ENCODE data around the gene ADORA1.

Gene ADORA1

DNA sequence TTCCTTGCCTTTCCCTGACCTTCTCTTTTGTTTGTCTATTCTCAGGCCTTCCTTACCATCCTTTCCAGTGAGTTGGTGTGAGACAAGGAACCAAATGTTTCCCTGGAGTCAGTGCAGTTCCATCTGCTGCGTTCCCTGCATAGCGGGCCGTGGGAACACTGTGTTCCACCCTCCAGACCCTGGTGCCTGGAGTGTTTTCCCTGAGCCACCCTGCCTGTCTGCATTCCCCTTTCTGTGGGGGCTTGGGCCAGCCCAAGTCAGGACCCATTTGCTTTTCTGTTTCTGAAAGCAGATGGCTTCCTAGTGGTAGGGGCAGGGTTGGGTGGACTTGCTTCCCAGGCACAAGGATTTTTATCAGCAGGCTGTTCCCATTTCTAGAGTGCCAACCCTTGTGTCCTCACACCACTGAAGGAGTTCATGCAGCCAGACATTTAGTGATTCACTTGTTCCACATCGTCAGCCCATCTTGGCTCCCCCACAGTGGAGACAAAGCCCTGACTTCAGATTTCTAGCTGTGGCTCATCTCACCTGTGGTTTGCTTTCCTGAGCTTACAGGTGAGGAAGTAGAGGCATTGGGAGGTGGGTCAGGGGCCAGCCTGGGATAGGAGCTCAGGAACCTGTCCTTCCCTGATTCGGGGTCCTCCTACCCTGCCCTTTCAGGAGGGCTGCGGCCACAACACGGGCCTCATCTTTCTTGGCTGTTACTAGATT is 27.6 kb upstream of the ADORA1 start:
- H3K79me2 ChIP-seq (ENCODE audit: insufficient read depth, low read length): no peaks in the 10 kb centered on the region
- H3K9ac ChIP-seq (ENCODE audit: low read length): no peak overlapping the region
- H3K36me3 ChIP-seq (ENCODE audit: low read length): no peaks in the 10 kb centered on the region
- H3K27ac ChIP-seq (ENCODE audit: low read depth, low read length): no peak overlapping the region
- H4K20me1 ChIP-seq (ENCODE audit: low read depth, low read length): no peaks in the 10 kb centered on the region
- H3K4me2 ChIP-seq (ENCODE audit: low read depth, low read length, poor library complexity, severe bottlenecking): no peak overlapping the region
- H3F3A ChIP-seq (ENCODE audit: insufficient read depth): no peaks in the 10 kb centered on the region
- H3K4me3 ChIP-seq (ENCODE audit: insufficient read depth, low read length, poor library complexity, severe bottlenecking): no peak overlapping the region
- no peak overlapping the region for H2AFZ ChIP-seq (ENCODE audit: low read depth, low read length, severe bottlenecking)
- 0 out of 2 replicates have a peak, but pooled peaks cover 6% of the 10 kb centered on the region for H3K9me3 ChIP-seq (ENCODE audit: insufficient read depth, low read length)
- H3K9me2 ChIP-seq (replicated peaks; ENCODE audit: insufficient read depth, low read length): no peaks in the 10 kb centered on the region
- no peaks in the 10 kb centered on the region for H3K27me3 ChIP-seq (ENCODE audit: low read length)
- TF ChIP-seq, protein P1, sequence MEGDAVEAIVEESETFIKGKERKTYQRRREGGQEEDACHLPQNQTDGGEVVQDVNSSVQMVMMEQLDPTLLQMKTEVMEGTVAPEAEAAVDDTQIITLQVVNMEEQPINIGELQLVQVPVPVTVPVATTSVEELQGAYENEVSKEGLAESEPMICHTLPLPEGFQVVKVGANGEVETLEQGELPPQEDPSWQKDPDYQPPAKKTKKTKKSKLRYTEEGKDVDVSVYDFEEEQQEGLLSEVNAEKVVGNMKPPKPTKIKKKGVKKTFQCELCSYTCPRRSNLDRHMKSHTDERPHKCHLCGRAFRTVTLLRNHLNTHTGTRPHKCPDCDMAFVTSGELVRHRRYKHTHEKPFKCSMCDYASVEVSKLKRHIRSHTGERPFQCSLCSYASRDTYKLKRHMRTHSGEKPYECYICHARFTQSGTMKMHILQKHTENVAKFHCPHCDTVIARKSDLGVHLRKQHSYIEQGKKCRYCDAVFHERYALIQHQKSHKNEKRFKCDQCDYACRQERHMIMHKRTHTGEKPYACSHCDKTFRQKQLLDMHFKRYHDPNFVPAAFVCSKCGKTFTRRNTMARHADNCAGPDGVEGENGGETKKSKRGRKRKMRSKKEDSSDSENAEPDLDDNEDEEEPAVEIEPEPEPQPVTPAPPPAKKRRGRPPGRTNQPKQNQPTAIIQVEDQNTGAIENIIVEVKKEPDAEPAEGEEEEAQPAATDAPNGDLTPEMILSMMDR (IDR thresholded peaks at IDR 0.05; ENCODE audit: insufficient read depth, low read length, poor library complexity, severe bottlenecking): no peak
- no peak for TF ChIP-seq EZH2phosphoT487 (conservative IDR thresholded peaks at IDR 0.05; ENCODE audit: low read length)

GRCh38 chr1:203100516-203100869 is 27.0 kb upstream of the ADORA1 start:
- Histone ChIP-seq H3K9me3 (ENCODE audit: insufficient read depth, low read length) (0 out of 2 replicates have a peak, but pooled peaks cover under 1% of the 10 kb centered on the region), H3F3A (ENCODE audit: insufficient read depth) (no peaks in the 10 kb centered on the region), H3K4me2 (ENCODE audit: low read depth, low read length, poor library complexity, severe bottlenecking) (no peak overlapping the region), H3K9me2 (replicated peaks; ENCODE audit: insufficient read depth, low read length) (no peaks in the 10 kb centered on the region), H3K27me3 (ENCODE audit: low read length) (no peaks in the 10 kb centered on the region), H4K20me1 (ENCODE audit: low read depth, low read length) (no peaks in the 10 kb centered on the region), H3K27ac (ENCODE audit: low read depth, low read length) (no peak overlapping the region), H3K9ac (ENCODE audit: low read length) (no peak overlapping the region), H3K79me2 (ENCODE audit: insufficient read depth, low read length) (no peaks in the 10 kb centered on the region), H2AFZ (ENCODE audit: low read depth, low read length, severe bottlenecking) (no peak overlapping the region), H3K36me3 (ENCODE audit: low read length) (no peaks in the 10 kb centered on the region), H3K4me3 (ENCODE audit: insufficient read depth, low read length, poor library complexity, severe bottlenecking) (no peak overlapping the region)
- TF ChIP-seq EZH2phosphoT487 (conservative IDR thresholded peaks at IDR 0.05; ENCODE audit: low read length): no peak
- TF ChIP-seq, protein P1 (IDR thresholded peaks at IDR 0.05; ENCODE audit: insufficient read depth, low read length, poor library complexity, severe bottlenecking): no peak

DNA sequence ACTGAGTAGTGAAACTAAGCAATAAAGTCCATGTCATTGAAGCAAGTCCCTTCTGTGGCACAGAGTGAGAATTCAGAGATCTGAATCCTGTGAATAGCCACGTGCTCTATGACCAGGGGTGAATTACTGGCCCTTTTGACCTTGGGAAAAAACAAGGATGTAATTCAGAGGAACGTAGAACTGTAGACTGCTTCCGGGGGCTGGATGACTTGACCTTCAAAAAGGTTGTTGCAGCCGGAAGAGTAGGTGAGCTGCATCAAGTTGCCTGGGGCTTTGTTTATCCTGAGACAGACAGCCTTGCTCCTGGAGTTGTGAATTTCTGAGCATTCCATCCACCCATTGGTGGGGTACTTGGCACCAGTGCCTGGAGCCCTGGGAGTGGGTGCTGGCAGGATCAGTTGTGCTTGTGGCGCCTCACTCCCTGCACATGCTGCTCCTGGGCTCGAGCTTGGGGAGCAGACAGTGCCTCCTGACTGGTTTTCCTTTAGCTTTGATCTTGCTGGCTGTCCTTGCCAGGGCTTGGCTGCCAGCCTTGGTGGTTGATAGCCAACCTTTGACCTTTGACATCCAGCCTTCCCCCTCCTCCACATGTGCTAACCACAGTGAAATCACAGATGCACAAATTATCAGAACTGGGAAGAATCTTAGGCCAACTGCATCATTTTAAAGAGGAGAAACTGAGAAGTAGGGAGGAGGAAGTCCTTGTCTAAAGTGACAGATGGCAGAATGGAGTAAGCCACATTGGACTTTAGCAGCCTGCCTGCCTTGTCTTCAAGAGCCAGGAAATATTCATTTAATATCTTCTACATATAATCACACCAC is 25.5 kb upstream of the ADORA1 start:
- no peaks in the 10 kb centered on the region for H3F3A ChIP-seq (ENCODE audit: insufficient read depth)
- no peaks in the 10 kb centered on the region for H3K9me2 ChIP-seq (replicated peaks; ENCODE audit: insufficient read depth, low read length)
- no peaks in the 10 kb centered on the region for H3K79me2 ChIP-seq (ENCODE audit: insufficient read depth, low read length)
- no peak for TF ChIP-seq EZH2phosphoT487 (conservative IDR thresholded peaks at IDR 0.05; ENCODE audit: low read length)
- TF ChIP-seq, protein P1 (IDR thresholded peaks at IDR 0.05; ENCODE audit: insufficient read depth, low read length, poor library complexity, severe bottlenecking): no peak
- H3K9me3 ChIP-seq (ENCODE audit: insufficient read depth, low read length): no peaks in the 10 kb centered on the region
- no peak overlapping the region for H3K4me2 ChIP-seq (ENCODE audit: low read depth, low read length, poor library complexity, severe bottlenecking)
- H3K27ac ChIP-seq (ENCODE audit: low read depth, low read length): no peak overlapping the region
- no peak overlapping the region for H2AFZ ChIP-seq (ENCODE audit: low read depth, low read length, severe bottlenecking)
- H3K36me3 ChIP-seq (ENCODE audit: low read length): no peaks in the 10 kb centered on the region
- H3K27me3 ChIP-seq (ENCODE audit: low read length): no peaks in the 10 kb centered on the region
- H3K4me3 ChIP-seq (ENCODE audit: insufficient read depth, low read length, poor library complexity, severe bottlenecking): no peak overlapping the region
- H3K9ac ChIP-seq (ENCODE audit: low read length): no peak overlapping the region
- no peaks in the 10 kb centered on the region for H4K20me1 ChIP-seq (ENCODE audit: low read depth, low read length)

All from SU-DHL-6 (cell line).